Ascending aorta (tissue), 2 donors: ENCODE results near the gene MAGEH1. TPM values are rescaled to one million over a fixed set of nuclear protein-coding genes. Genes with fewer than 3 reads are reported as not detected.
A peak's percentile ranks its signal among the peaks of the same experiment; 100 is the strongest.
"Not testable (repeated sequence)": the region's sequence is repeated elsewhere in the genome, so short reads cannot be mapped to it uniquely, and the experiment has no call there.

Experiments
- DNase-seq, 2 donors: peaks; one replicate each; pipeline ENCODE4 v3.0.0-alpha.2; 2019; ENCODE audit warnings: low spot score in 2 of 2
- H3K27ac ChIP-seq, 2 donors: fragments of 200-600 bp; sonication (generic); one replicate each; pipeline ENCODE4 v1.5.1; 2016 to 2017; ENCODE audit warnings: mild to moderate bottlenecking in 1 of 2
- H3K27me3 ChIP-seq: fragments of 200-600 bp; sonication (generic); one replicate; pipeline ENCODE4 v1.5.1; 2017
- H3K36me3 ChIP-seq, 2 donors: fragments of 200-600 bp; sonication (generic); one replicate each; pipeline ENCODE4 v1.5.1; 2016
- H3K4me1 ChIP-seq, 2 donors: fragments of 200-600 bp; sonication (generic); one replicate each; pipeline ENCODE4 v1.5.1; 2016 to 2017; ENCODE audit warnings: mild to moderate bottlenecking in 1 of 2
- H3K4me3 ChIP-seq, 2 donors: fragments of 200-600 bp; sonication (generic); one replicate each; pipeline ENCODE4 v1.5.1; 2016 to 2017; ENCODE audit warnings: mild to moderate bottlenecking in 1 of 2
- H3K9me3 ChIP-seq, 2 donors: fragments of 200-600 bp; sonication (generic); one replicate each; pipeline ENCODE4 v1.5.1; 2016
- CTCF ChIP-seq, 3 experiments: fragments of 200-600 bp in 2 of 3; fragments of 450-650 bp in 1 of 3; sonication (generic) in 2 of 3; IDR thresholded peaks; one replicate each; pipeline ENCODE4 v1.5.1; 2016 to 2019; ENCODE audit warnings: antibody characterized with exemption in 3 of 3, mild to moderate bottlenecking in 1 of 3, moderate library complexity in 1 of 3
- intact Hi-C: fragments of 100-400 bp; cut with DNase I; formaldehyde crosslinking; loops from one replicate; pipeline ENCODE4 v1.15.1; 2023
- total RNA-seq: library from RNA; depleted of rRNA; stranded (reverse); fragments of >200 nt; gene quantifications from one replicate; pipeline ENCODE4 v1.1.0, GENCODE V29; 2016

The MAGEH1 gene
- total RNA-seq: 37.3 TPM

- no peaks in the 10 kb centered on the region for H3K27me3 ChIP-seq
- H3K4me1 ChIP-seq: peaks cover 0 to 2% of the 10 kb centered on the region in 2 donors
- intact Hi-C loops: no loop called here
- peak; percentile 51 to 91 for DNase-seq
- no peaks in the 10 kb centered on the region for H3K36me3 ChIP-seq
- H3K9me3 ChIP-seq: no peaks in the 10 kb centered on the region
- peak within 1 kb of the TSS; percentile 81 to 85 for H3K27ac ChIP-seq
- TF ChIP-seq CTCF (IDR thresholded peaks at IDR 0.05): no peak
- peak within 1 kb of the TSS; percentile 55 to 91 for H3K4me3 ChIP-seq
Observed at GRCh38 chrX:55451990-55452832, at the start of gene MAGEH1. MAGEH1 (plus strand) TSS chrX:55452127; CDS start chrX:55452375, 248 bp downstream.

- H3K27me3 ChIP-seq, H3K27ac ChIP-seq, H3K36me3 ChIP-seq, H3K4me1 ChIP-seq, DNase-seq, intact Hi-C loops, H3K4me3 ChIP-seq, H3K9me3 ChIP-seq: not testable (repeated sequence)
Observed at GRCh38 chrX:55427079-55427478, 24.8 kb upstream of the MAGEH1 start.

- H3K4me3 ChIP-seq, DNase-seq, H3K9me3 ChIP-seq, H3K36me3 ChIP-seq, H3K27me3 ChIP-seq, H3K27ac ChIP-seq, H3K4me1 ChIP-seq, intact Hi-C loops: not testable (repeated sequence)
Observed at GRCh38 chrX:55443468-55443867, 8.5 kb upstream of the MAGEH1 start.

GRCh38 chrX:55450259-55450658, 1.7 kb upstream of the MAGEH1 start:
- no peak for DNase-seq
- TF ChIP-seq CTCF (IDR thresholded peaks at IDR 0.05): peak in 1 of 3 experiments; percentile 12
- Histone ChIP-seq H3K36me3 (no peaks in the 10 kb centered on the region), H3K27me3 (no peaks in the 10 kb centered on the region), H3K4me3 (no peak overlapping the region), H3K27ac (no peak overlapping the region), H3K9me3 (no peaks in the 10 kb centered on the region), H3K4me1 (peaks cover 0 to 2% of the 10 kb centered on the region in 2 donors)
- intact Hi-C loops: no loop called here

- H3K27me3 ChIP-seq: no peaks in the 10 kb centered on the region
- no peaks in the 10 kb centered on the region for H3K9me3 ChIP-seq
- DNase-seq: no peak
- peak overlapping the region in 1 of 2 donors; percentile 81 for H3K27ac ChIP-seq
- TF ChIP-seq CTCF (IDR thresholded peaks at IDR 0.05): no peak
- peaks cover 0 to 2% of the 10 kb centered on the region in 2 donors for H3K4me1 ChIP-seq
- H3K36me3 ChIP-seq: no peaks in the 10 kb centered on the region
- intact Hi-C loops: no loop called here
- H3K4me3 ChIP-seq: peak overlapping the region; percentile 55 to 91
Observed at GRCh38 chrX:55451141-55451540, 786 bp upstream of the MAGEH1 start.

GRCh38 chrX:55451626-55451989, 319 bp upstream of the MAGEH1 start:
- Histone ChIP-seq H3K4me3 (peak overlapping the region; percentile 55 to 91), H3K27ac (peak overlapping the region; percentile 81 to 85), H3K9me3 (no peaks in the 10 kb centered on the region), H3K27me3 (no peaks in the 10 kb centered on the region), H3K36me3 (no peaks in the 10 kb centered on the region), H3K4me1 (peaks cover 0 to 2% of the 10 kb centered on the region in 2 donors)
- TF ChIP-seq CTCF (IDR thresholded peaks at IDR 0.05): no peak
- DNase-seq: no peak
- intact Hi-C loops: no loop called here
